KOPT-K1 (cell line): ENCODE measurements around the gene LGR6.

Experiments
- H3K27ac ChIP-seq: fragments of 200-600 bp; sonication (generic); 2 replicates; pipeline ENCODE4 v1.5.1; 2016; ENCODE audit warnings: antibody characterized with exemption, mild to moderate bottlenecking, low read depth, low read length; ENCODE audit not compliant: poor library complexity, severe bottlenecking
- H3K36me3 ChIP-seq: fragments of 200-600 bp; sonication (generic); 2 replicates; pipeline ENCODE4 v1.5.1; 2017; ENCODE audit warnings: antibody characterized with exemption, mild to moderate bottlenecking, low read length, moderate library complexity; ENCODE audit not compliant: insufficient read depth
- H3K9me3 ChIP-seq: fragments of 200-600 bp; sonication (generic); 2 replicates; pipeline ENCODE4 v1.5.1; 2017; ENCODE audit warnings: antibody characterized with exemption, low read length, mild to moderate bottlenecking; ENCODE audit not compliant: insufficient read depth, poor library complexity, severe bottlenecking

The LGR6 gene

DNA sequence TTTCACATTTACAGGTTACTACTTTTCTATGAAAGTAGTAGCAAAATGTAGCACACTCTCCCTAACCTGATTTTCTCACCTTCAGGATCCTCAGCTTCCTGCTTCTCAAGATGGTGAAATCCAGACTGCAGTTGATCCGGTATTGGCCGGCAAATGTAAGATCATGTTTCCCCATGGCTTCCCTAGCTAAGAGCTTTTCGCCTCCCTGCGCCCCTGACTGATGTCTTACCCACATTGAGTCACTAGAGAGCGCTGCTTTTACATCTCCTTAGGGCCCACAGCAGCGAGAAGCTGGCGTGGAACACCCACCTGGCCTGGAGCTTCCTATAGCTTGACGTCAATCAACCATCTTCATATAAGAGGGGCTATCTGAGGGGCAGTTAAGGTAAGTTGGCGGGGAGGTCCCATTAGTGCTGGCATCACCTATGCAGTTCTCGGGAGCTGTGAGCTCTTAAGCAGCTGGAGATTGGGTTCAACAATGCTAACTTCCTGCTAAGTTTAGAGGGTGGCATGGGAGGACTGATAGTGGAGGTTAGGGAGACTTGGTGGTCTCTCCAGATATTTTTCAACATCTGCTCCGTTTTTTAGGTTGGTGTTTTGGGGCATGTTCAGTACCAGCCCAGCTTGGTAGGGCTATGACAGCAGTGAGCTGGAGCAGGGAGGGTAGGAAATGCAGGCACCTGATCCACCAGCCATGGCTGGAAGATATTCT lies 38.7 kb upstream of the LGR6 start:
- Histone ChIP-seq H3K9me3 (no peaks in the 10 kb centered on the region), H3K27ac (peak overlapping the region; percentile 8), H3K36me3 (peaks cover 97% of the 10 kb centered on the region)

- peak overlapping the region; percentile 8 for H3K27ac ChIP-seq
- H3K9me3 ChIP-seq = no peaks in the 10 kb centered on the region
- peaks cover 91% of the 10 kb centered on the region for H3K36me3 ChIP-seq
Observed at GRCh38 chr1:202155478-202156021, 38.0 kb upstream of the LGR6 start.

DNA sequence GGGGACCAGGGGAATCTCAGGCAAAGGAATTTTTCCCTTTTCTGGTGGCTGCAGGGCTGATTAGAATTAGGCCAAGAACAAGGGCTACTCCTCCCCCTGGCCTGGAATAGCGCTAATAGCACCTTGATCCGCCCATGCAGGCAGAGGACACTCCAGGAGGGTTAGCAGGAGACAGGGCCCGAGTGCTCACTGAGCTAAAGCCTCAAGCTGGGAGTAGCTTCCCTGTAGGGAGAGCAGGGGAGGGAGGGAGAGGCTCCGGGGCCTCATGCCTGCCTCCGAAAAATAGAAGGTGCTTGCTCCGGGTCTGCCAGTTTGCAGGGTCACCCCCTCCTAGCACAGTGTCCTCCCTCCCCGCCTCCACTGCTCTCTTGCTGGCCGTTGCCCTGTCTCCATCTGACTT lies 37.0 kb upstream of the LGR6 start:
- Histone ChIP-seq H3K27ac (peak overlapping the region; percentile 6), H3K36me3 (peaks cover 80% of the 10 kb centered on the region), H3K9me3 (no peaks in the 10 kb centered on the region)

GRCh38 chr1:202157945-202158344 lies 35.7 kb upstream of the LGR6 start:
- Histone ChIP-seq H3K9me3 (no peaks in the 10 kb centered on the region), H3K27ac (peak overlapping the region; percentile 99), H3K36me3 (peaks cover 67% of the 10 kb centered on the region)

GRCh38 chr1:202158810-202159533 lies 34.6 kb upstream of the LGR6 start:
- H3K9me3 ChIP-seq = no peaks in the 10 kb centered on the region
- H3K27ac ChIP-seq = peak overlapping the region; percentile 99
- peaks cover 56% of the 10 kb centered on the region for H3K36me3 ChIP-seq

GRCh38 chr1:202159534-202160371 lies 33.8 kb upstream of the LGR6 start:
- Histone ChIP-seq H3K9me3 (no peaks in the 10 kb centered on the region), H3K36me3 (peaks cover 49% of the 10 kb centered on the region), H3K27ac (peak overlapping the region; percentile 99)

DNA sequence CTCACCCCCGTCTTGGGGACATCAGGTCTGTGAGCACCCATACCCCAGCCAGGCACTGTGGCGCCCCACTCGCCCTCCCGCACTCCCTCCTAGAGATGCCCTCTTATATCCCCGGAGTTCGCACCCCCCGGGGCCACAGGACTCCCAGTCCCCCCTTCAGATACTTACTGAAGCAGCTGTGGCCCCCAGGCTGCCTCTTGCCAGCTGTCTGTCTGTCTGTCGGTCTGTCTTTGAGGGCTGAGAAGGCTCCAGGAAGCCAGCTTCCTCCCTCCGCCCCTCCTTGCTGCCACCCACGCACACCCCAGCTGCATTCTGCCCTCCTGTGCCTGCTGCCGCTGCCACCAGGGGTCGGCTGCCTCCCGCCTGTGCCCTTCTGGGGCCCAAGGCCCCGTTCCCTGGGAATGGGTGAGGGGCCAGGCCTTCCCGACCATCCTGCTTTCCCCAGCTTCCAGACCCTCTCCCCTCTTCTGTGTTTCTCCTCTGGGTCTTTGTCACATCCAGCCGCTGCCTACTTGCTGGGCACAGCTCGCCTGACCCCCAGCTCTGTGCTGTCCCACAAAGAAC lies 33.1 kb upstream of the LGR6 start, which contains the start of gene PTPN7:
Gene PTPN7, minus strand, starts transcription at position 226 of the 564 bp plus-strand sequence. CDS start 1,200 bp downstream, outside the sequence.
- no peaks in the 10 kb centered on the region for H3K9me3 ChIP-seq
- H3K36me3 ChIP-seq = peaks cover 41% of the 10 kb centered on the region
- H3K27ac ChIP-seq = peak within 1 kb of the TSS; percentile 99

DNA sequence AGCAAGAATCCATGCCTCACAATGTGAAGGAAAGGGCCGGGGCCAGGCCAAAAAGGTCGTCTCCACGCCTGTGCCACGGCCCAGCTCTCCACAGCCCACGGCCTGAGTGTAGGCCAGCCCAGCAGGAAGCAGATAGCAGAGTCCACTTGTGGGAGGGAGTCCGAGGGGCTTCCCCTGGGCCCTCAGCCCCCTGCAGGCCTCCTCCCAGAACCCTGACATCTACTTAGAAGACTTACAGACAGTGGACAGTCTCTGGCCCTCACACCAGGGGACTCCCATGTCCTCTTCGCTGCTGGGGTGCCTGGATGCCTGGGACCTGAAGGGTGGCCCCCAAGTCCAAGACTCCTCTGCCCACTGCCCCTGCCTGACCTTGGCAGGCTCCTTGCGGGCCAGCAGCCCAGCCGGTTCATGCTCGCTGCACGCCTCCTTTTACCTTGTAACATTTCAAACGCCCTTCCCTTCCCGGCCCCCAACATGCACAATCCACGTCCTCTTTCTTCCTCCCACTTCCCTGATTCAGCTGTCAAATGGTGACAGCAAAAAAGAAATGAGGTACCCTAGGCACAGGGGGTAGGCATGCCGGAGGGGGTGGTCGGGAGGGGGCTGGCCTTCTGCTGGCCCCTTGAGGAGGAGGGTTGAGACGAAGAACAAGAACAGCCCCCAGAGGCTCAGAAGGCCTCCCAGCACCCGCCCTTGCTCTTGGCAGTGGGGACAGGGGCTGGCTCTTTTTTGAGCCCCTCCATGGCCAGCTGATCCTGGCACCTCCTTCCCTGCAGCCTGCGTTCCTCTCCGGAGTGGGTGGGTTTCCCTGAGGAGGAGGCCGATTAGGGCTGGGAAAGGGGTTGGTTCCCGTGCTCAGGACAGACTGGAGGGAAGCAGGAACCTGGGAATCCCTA lies 32.2 kb upstream of the LGR6 start:
- peaks cover 32% of the 10 kb centered on the region for H3K36me3 ChIP-seq
- H3K27ac ChIP-seq = peak overlapping the region; percentile 99
- H3K9me3 ChIP-seq = no peaks in the 10 kb centered on the region

DNA sequence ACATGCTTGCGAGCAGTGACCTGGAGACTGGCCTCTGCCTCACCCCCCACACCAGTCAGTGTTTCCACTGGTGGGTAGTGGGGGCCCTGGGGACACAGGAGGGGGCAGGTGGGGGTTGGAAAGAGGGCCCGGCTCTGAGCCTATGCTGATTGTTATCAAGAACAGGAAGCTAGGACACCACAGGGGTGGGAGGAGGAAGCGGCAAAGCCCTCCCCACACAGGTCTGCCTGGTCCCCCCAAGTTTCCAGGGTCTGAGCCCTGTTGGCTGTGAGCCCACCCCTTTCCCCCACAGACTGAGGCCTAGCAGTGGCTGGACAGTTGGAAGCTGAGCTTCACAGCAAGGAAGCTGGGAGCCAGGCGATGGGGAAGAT lies 31.6 kb upstream of the LGR6 start:
- no peaks in the 10 kb centered on the region for H3K9me3 ChIP-seq
- H3K27ac ChIP-seq = peak overlapping the region; percentile 99
- H3K36me3 ChIP-seq = peaks cover 26% of the 10 kb centered on the region

DNA sequence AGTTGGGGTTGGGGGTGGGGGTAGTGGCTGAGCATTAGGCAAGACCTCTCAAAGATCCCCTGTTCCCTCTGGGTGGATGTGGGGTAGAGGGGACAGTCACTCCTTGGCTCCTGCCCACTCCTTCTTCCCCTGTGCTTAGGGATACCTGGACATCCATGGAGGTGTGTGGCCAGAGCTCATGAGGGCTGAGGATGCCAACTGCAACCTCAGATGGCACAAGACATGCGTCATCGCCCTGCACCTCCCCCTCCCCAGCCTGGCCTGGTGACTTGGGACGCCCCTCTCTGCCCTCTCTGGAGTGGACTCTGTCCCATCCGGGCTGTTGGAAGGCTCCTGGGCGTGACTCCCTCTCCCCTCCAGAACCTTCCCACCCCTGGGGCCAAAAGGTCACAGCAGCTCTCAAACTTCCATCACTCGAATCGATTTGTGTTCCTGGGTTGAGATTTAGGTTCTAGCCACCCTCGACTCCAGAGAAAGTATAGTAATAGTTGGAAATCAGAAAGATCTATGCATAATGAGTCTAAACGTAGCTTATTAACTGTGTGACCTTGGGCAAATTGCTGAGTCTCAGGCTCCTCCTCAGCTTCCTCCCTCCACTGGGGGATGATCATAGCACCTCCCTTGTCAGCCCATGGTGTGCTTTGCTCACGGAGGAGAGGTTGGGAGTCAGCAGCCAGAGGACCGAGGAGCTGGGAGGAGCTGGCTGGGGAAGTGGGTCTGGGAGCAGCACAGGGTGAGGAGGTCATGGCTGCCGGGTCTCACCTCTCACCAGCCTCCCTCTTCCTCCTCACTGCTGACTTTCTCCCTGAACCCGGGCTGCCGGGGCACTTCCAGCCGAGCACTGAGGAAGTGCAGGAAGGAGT lies 30.9 kb upstream of the LGR6 start:
- Histone ChIP-seq H3K9me3 (no peaks in the 10 kb centered on the region), H3K36me3 (peaks cover 20% of the 10 kb centered on the region), H3K27ac (peak overlapping the region; percentile 99)

DNA sequence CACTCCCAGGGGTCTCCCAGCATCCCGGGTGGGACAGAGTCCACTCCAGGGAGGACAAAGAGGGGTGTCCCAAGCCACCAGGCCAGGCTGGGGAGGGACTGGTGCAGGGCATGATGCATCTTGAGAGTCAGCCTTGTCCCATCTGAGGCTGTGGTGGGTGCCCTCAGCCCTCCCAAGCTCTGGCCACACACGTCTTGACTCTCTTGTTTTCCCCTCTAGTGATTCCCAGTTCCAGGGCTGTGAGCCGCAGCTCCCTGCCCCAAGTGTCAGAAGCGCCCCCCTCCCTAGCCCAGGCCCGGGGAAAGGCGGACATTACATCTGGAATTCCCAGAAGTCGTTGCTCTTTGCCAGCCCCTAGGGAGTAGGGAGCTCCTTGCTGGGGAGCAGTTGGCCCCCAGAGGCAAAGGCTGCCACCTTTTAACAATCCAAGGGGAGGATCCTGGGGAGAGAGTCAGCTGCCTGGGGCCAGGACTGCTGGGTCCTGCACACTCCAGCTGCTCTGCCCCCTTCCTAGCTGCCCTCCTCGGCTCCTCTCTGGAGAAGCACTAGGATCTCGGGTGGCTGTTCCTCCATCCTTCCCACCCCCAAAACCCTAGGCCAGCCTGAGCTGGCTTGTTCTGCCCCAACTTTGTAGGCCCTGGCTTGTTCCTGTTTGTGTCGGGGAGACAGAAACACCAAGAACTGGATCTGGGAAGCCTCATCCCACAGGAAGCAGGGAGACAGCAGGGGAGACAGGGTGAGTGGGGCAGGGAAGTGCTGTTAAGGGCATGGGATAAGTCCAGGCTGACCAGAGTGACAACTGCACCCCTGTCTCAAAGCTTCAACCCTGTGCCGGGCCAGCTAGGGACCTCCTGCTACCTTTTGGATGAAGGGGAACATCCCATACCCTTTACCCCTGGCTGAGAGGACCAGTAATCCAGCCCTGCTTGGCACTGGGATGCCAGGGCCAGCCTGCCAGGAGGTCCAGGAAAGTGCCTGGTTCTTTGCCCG lies 30.0 kb upstream of the LGR6 start:
- Histone ChIP-seq H3K36me3 (peaks cover 10% of the 10 kb centered on the region), H3K27ac (peak overlapping the region; percentile 99), H3K9me3 (no peaks in the 10 kb centered on the region)

GRCh38 chr1:202164271-202165037 lies 29.1 kb upstream of the LGR6 start:
- Histone ChIP-seq H3K9me3 (no peaks in the 10 kb centered on the region), H3K27ac (peak overlapping the region; percentile 99), H3K36me3 (0 out of 2 replicates have a peak, but pooled peaks cover 2% of the 10 kb centered on the region)
